Panc1 (cell line): ENCODE measurements around the gene RARG. TPM values are rescaled to one million over a fixed set of nuclear protein-coding genes. Genes with fewer than 3 reads are reported as not detected.
A peak's percentile ranks its signal among the peaks of the same experiment; 100 is the strongest.

Experiments used
- ATAC-seq: fragments of 200-7000 bp; cut with Tn5 transposase; 2 replicates; pipeline ENCODE4 v1.9.1; 2020; ENCODE audit warnings: mild to moderate bottlenecking, moderate library complexity
- BruUV-seq: library from RNA; stranded (reverse); fragments of 400-500 nt; replicated peaks from 2 replicates; lab custom pipeline; 2021; lab: Mats Ljungman, UMichigan
- CTCF ChIA-PET: fragments of 300-600 bp; sonication (Branson Sonifier 250); formaldehyde crosslinking; loops from one replicate; lab custom pipeline; 2022; ENCODE audit warnings: antibody characterized with exemption; lab: Charles Lee
- POLR2A ChIA-PET: fragments of 300-600 bp; sonication (Branson Sonifier 250); formaldehyde crosslinking; loops from one replicate; lab custom pipeline; 2022; ENCODE audit warnings: antibody characterized with exemption; lab: Charles Lee
- DNase-seq: peaks from one replicate; pipeline ENCODE4 v3.0.0-alpha.2; 2010; ENCODE audit warnings: low read depth, low spot score
- H3K27ac ChIP-seq: 2 replicates; pipeline ENCODE4 v1.5.1; 2011; ENCODE audit warnings: mild to moderate bottlenecking, low read length, inconsistent platforms
- H3K27me3 ChIP-seq: fragments of 200-500 bp; sonication (Bioruptor generic); 2 replicates; pipeline ENCODE4 v1.6.0; 2014; ENCODE audit warnings: low read length, inconsistent platforms; ENCODE audit not compliant: control insufficient read depth, insufficient read depth
- H3K36me3 ChIP-seq: fragments of 200-500 bp; sonication (Bioruptor generic); 2 replicates; pipeline ENCODE4 v1.5.1; 2014; ENCODE audit warnings: inconsistent platforms, mild to moderate bottlenecking, low read length, moderate library complexity; ENCODE audit not compliant: control insufficient read depth, insufficient read depth
- H3K4me1 ChIP-seq: 2 replicates; pipeline ENCODE4 v1.5.1; 2011; ENCODE audit warnings: inconsistent platforms, mild to moderate bottlenecking, low read length, moderate library complexity; ENCODE audit not compliant: control insufficient read depth, insufficient read depth
- H3K4me3 ChIP-seq, 2 experiments: 2 replicates each; pipeline ENCODE4 v1.5.1; 2011 to 2012; ENCODE audit warnings: low read depth in 2 of 2, low read length in 2 of 2, mild to moderate bottlenecking in 2 of 2, inconsistent platforms in 1 of 2, moderate library complexity in 1 of 2
- H3K9me3 ChIP-seq: fragments of 200-500 bp; sonication (Bioruptor generic); 2 replicates; pipeline ENCODE4 v1.5.1; 2014; ENCODE audit warnings: low read depth, mild to moderate bottlenecking, inconsistent platforms, low read length, moderate library complexity; ENCODE audit not compliant: control insufficient read depth, insufficient read depth
- CTCF ChIP-seq: fragments of 450-650 bp; IDR thresholded peaks from 2 replicates; pipeline ENCODE4 v1.5.1; 2017; ENCODE audit warnings: mild to moderate bottlenecking
- POLR2AphosphoS5 ChIP-seq: IDR thresholded peaks from 2 replicates; pipeline ENCODE4 v1.6.1; 2012; ENCODE audit warnings: mild to moderate bottlenecking, low read depth, low read length, moderate library complexity
- SIN3A ChIP-seq: IDR thresholded peaks from 2 replicates; pipeline ENCODE4 v1.6.1; 2012; ENCODE audit warnings: low read depth, mild to moderate bottlenecking, low read length, moderate library complexity, borderline replicate concordance; ENCODE audit not compliant: insufficient read depth
- TCF7L2 ChIP-seq: IDR thresholded peaks from 2 replicates; pipeline ENCODE4 v1.6.1; 2011; ENCODE audit warnings: mild to moderate bottlenecking, low read depth, low read length, inconsistent platforms
- in situ Hi-C: cut with HindIII; loops from 2 replicates; pipeline ENCODE4 v1.10.0; 2016; ENCODE audit warnings: low sequenced_read_pairs, low pct_unique_long_range_greater_than_20kb
- intact Hi-C: fragments of 100-400 bp; cut with micrococcal nuclease; formaldehyde crosslinking; loops from one replicate; pipeline ENCODE4 v1.10.0; 2022; ENCODE audit not compliant: unreplicated experiment
- total RNA-seq: library from RNA; stranded (reverse); gene quantifications from one replicate; pipeline ENCODE4 v1.2.1, GENCODE V29; 2021; ENCODE audit not compliant: unreplicated experiment
- TF ChIP-seq, protein P1 (sequence below), 2 experiments: IDR thresholded peaks; 2 replicates each; pipeline ENCODE4 v1.6.1; 2011 to 2012; ENCODE audit warnings: low read depth in 2 of 2, control low read depth in 1 of 2, low read length in 1 of 2, mild to moderate bottlenecking in 1 of 2, moderate library complexity in 1 of 2; ENCODE audit not compliant: insufficient read depth in 1 of 2

The RARG gene
- total RNA-seq, 1 experiment from 2014 or later = 41.2 TPM

- Histone ChIP-seq H3K27ac (peak overlapping the region; percentile 73), H3K27me3 (no peaks in the 10 kb centered on the region), H3K4me1 (peaks cover 38% of the 10 kb centered on the region), H3K4me3 (peak overlapping the region in 1 of 2 experiments; percentile 68; a peak in 2 of 4 replicates), H3K9me3 (no peaks in the 10 kb centered on the region), H3K36me3 (no peaks in the 10 kb centered on the region)
- POLR2A ChIA-PET = interaction anchor here (0.5 kb wide), 1 partner anchor 26 kb away, joined by 8 read pairs; no protein-coding TSS in a partner anchor
- no peak for DNase-seq
- in situ Hi-C loops = no loop called here
- no peak for ATAC-seq
- intact Hi-C loops = loop anchor here (5.0 kb wide), 1 partner anchor 35 kb away; a partner anchor contains a TSS
- no TSS peak for BruUV-seq
- CTCF ChIA-PET = no interaction called here
- TF ChIP-seq TCF7L2 (peak; percentile 28; the same call in 1 of the 2 replicates), SIN3A (no peak)
Observed at GRCh38 chr12:53217051-53217930, 14.7 kb downstream of the RARG start.

GRCh38 chr12:53215497-53215896 lies 16.5 kb downstream of the RARG start:
- TF ChIP-seq SIN3A (no peak), CTCF (no peak), POLR2AphosphoS5 (no peak), TCF7L2 (no peak)
- TF ChIP-seq, protein P1, sequence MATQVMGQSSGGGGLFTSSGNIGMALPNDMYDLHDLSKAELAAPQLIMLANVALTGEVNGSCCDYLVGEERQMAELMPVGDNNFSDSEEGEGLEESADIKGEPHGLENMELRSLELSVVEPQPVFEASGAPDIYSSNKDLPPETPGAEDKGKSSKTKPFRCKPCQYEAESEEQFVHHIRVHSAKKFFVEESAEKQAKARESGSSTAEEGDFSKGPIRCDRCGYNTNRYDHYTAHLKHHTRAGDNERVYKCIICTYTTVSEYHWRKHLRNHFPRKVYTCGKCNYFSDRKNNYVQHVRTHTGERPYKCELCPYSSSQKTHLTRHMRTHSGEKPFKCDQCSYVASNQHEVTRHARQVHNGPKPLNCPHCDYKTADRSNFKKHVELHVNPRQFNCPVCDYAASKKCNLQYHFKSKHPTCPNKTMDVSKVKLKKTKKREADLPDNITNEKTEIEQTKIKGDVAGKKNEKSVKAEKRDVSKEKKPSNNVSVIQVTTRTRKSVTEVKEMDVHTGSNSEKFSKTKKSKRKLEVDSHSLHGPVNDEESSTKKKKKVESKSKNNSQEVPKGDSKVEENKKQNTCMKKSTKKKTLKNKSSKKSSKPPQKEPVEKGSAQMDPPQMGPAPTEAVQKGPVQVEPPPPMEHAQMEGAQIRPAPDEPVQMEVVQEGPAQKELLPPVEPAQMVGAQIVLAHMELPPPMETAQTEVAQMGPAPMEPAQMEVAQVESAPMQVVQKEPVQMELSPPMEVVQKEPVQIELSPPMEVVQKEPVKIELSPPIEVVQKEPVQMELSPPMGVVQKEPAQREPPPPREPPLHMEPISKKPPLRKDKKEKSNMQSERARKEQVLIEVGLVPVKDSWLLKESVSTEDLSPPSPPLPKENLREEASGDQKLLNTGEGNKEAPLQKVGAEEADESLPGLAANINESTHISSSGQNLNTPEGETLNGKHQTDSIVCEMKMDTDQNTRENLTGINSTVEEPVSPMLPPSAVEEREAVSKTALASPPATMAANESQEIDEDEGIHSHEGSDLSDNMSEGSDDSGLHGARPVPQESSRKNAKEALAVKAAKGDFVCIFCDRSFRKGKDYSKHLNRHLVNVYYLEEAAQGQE (IDR thresholded peaks at IDR 0.05; ENCODE audit: insufficient read depth in 1 of 2, low read depth in 2 of 2, low read length in 1 of 2) = no peak
- Histone ChIP-seq H3K27me3 (no peaks in the 10 kb centered on the region), H3K27ac (no peak overlapping the region; the same call in 1 of the 2 replicates), H3K9me3 (no peaks in the 10 kb centered on the region), H3K4me1 (peaks cover 31% of the 10 kb centered on the region), H3K36me3 (no peaks in the 10 kb centered on the region; the same call in 1 of the 2 replicates), H3K4me3 (no peak overlapping the region)
- CTCF ChIA-PET = no interaction called here
- no TSS peak for BruUV-seq
- intact Hi-C loops = loop anchor here (5.0 kb wide), 1 partner anchor 37 kb away; a partner anchor contains a TSS
- POLR2A ChIA-PET = interaction anchor here (0.6 kb wide), 1 partner anchor 130 kb away, joined by 3 read pairs; no protein-coding TSS in a partner anchor
- no peak for DNase-seq
- in situ Hi-C loops = no loop called here
- ATAC-seq = no peak
